Measurements from ENCODE around the gene SETD1B.

The SETD1B gene

DNA sequence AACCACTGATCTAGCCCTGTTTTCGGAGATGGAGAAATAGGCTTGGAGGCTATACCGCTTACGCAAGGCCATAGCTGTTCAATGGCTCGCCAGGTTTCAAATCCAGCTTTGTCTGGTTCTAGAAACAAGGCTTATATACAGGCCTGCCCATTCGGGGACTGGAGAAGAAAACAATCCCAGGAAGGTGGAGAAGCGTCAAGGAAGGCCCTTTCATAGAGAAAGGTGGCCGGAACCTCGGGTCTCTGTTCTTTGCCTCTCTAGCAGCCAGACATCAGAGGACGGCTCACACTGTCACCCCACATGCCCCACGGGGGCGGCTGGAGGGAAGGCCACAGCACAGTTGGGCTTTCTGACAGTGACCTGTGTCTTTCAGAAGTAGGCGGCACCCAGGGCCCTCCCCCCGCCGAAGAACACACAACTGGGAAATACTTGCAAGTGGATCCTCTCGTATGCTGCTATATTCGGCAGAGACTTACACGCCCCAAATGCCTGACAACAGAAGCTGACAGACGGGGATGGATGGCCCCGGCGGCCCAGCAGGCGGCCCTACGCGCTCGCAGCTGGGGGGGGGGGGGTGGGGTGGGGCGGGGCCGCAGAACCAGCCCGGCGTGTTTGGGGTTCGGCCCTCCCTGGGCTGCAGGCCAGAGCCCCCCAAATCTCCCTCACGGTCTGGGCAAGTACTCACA lies 4.5 kb upstream of the SETD1B start:
- Histone ChIP-seq H3K27me3 (replicated peaks in 2 of 5; ENCODE audit: control insufficient read depth in 4 of 5, insufficient read depth in 5 of 5, low read length in 4 of 5) (no peaks in the 10 kb centered on the region), H3K27ac (ENCODE audit: insufficient read depth in 1 of 2, low read depth in 1 of 2, low read length in 2 of 2, poor library complexity in 1 of 2, severe bottlenecking in 2 of 2) (peak overlapping the region in 1 of 2 experiments; percentile 98), H3K4me1 (ENCODE audit: control extremely low read depth in 1 of 4, control insufficient read depth in 4 of 4, insufficient read depth in 4 of 4, low read length in 3 of 4) (peaks cover 15 to 57% (median 49%) of the 10 kb centered on the region in 4 experiments), H3K9me3 (ENCODE audit: control extremely low read depth in 1 of 5, control insufficient read depth in 4 of 5, insufficient read depth in 2 of 5, low read depth in 1 of 5, low read length in 4 of 5) (no peaks in the 10 kb centered on the region), H3K4me3 (ENCODE audit: control insufficient read depth in 1 of 7, extremely low read depth in 1 of 7, insufficient read depth in 4 of 7, low read depth in 2 of 7, low read length in 6 of 7) (peak overlapping the region; percentile 47 to 97 (median 89)), H3K36me3 (ENCODE audit: control insufficient read depth in 4 of 4, insufficient read depth in 4 of 4, low read length in 3 of 4) (peaks cover 0 to 36% (median 17%) of the 10 kb centered on the region in 4 experiments)
- 59% methylated on average over 12 of the region's 30 CpGs for WGBS (ENCODE audit: insufficient coverage)
- POLR2A ChIA-PET: interaction anchor here (1.5 to 3.6 kb wide), 2 partner anchors 12 kb away, joined by 8 to 24 read pairs; no protein-coding TSS in a partner anchor
- DNase-seq: peak; percentile 57 to 83 (median 78)
- CTCF ChIA-PET: interaction anchor here (1.2 to 12.8 kb wide), 8 partner anchors 9 to 119 kb away, joined by 3 to 462 read pairs (median 6); partner anchors contain the start of genes CFAP251, PSMD9 and SETD1B

DNA sequence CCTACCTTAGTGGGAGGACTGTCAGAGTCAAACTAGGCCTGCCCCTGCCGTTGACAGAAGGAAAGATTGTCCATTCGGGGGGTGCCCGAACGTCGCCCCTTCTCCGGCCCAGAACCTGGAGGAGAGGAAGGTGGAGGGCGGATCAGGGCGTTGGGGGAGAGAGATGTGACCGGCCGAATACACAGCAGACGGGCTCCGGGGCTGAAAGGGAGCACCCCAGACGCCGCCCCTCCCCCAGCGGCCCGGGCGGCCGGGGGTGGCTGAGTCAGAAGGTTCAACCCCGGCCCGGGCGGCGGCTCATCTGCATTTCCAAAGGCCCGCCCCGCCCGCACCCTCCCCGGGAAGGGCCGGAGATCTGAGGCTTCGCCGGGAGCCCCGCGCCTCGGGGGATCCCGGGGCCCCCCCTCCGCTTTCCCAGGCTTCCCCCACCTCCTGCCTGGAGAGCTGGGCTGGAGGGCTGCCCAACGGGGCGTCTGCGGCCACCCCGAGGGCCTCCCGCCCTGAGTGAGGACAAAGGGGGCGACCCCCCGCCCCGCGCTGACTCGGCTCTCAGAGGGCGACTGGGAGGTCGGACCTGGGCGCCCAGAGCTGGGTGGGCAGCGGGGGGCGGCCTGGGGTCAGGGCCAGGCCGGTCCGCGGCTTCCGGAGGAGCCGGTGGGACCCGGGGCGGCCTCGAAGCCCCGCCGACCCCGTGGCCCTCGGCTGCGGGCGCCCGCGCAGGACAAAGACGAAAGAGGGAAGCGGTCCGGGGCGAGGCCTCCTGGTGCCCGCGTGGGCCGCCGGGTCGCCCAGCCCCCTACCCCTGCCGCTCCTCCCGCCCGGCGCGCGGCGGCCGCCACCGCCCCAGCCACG lies 3.7 kb upstream of the SETD1B start:
- peak overlapping the region; percentile 66 to 98 for H3K27ac ChIP-seq (ENCODE audit: insufficient read depth in 1 of 2, low read depth in 1 of 2, low read length in 2 of 2, poor library complexity in 1 of 2, severe bottlenecking in 2 of 2)
- POLR2A ChIA-PET: interaction anchor here (1.0 to 3.6 kb wide), 2 partner anchors 12 to 18 kb away, joined by 3 to 24 read pairs; no protein-coding TSS in a partner anchor
- peak in 2 of 3 donors; percentile 67 to 78 for DNase-seq
- H3K4me1 ChIP-seq (ENCODE audit: control extremely low read depth in 1 of 4, control insufficient read depth in 4 of 4, insufficient read depth in 4 of 4, low read length in 3 of 4): peaks cover 15 to 54% (median 43%) of the 10 kb centered on the region in 4 experiments
- CTCF ChIA-PET: interaction anchor here (1.6 to 12.8 kb wide), 3 partner anchors 8 to 91 kb away, joined by 7 to 462 read pairs (median 90); partner anchors contain the start of genes PSMD9 and SETD1B
- H3K27me3 ChIP-seq (replicated peaks in 2 of 5; ENCODE audit: control insufficient read depth in 4 of 5, insufficient read depth in 5 of 5, low read length in 4 of 5): no peaks in the 10 kb centered on the region
- peaks cover 0 to 36% (median 17%) of the 10 kb centered on the region in 4 experiments for H3K36me3 ChIP-seq (ENCODE audit: control insufficient read depth in 4 of 4, insufficient read depth in 4 of 4, low read length in 3 of 4)
- H3K9me3 ChIP-seq (ENCODE audit: control extremely low read depth in 1 of 5, control insufficient read depth in 4 of 5, insufficient read depth in 2 of 5, low read depth in 1 of 5, low read length in 4 of 5): no peaks in the 10 kb centered on the region
- H3K4me3 ChIP-seq (ENCODE audit: control insufficient read depth in 1 of 7, extremely low read depth in 1 of 7, insufficient read depth in 4 of 7, low read depth in 2 of 7, low read length in 6 of 7): peak overlapping the region; percentile 47 to 97 (median 89)
- 0% methylated on average over 54 of the region's 84 CpGs for WGBS (ENCODE audit: insufficient coverage)

DNA sequence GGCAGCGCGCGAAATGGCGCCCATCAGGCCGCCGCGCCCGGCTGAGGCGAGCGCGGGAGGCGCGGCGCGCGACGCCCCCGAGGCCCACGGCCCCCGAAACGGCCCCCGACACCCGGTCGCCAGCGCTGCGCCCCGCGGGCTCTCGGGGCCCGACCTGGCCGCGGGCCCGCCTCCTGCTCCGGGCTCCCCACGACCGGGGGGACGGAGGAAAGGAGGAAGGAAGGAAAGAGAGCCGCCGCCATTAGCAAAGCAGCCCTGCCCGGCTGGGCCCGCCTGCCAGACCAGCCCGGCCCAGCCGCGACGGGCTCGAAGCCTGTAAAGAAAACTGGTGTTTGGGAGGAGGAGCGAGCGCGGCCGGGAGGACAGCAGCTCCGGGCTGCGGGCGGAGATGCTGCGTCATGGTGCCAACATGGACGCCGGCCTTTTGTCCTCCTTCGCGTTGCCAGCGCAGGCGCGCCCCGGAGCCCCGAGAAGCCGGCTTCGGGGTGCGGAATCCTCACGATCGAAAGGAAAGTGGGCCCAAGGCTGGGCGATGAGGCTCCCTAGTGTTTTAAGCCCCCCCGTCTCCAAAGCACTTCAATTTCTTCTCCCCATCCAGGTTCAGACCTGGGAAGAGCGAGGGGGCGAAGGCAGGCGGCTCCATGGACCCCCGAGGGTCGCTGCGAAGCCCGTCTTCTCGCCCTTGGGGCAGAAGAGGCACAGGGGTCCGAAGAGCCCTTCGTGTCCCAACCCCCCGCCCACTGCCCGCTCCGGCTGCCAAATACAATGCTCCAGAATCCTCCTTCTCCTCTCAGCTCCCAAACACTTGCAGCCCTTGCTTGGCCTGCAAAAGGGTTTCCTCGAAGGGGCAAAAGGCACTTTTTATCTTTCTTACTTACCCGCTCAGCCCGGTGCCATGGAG lies 2.9 kb upstream of the SETD1B start:
- H3K4me3 ChIP-seq (ENCODE audit: control insufficient read depth in 1 of 7, extremely low read depth in 1 of 7, insufficient read depth in 4 of 7, low read depth in 2 of 7, low read length in 6 of 7): peak overlapping the region; percentile 47 to 97 (median 89)
- POLR2A ChIA-PET: interaction anchor here (1.0 to 3.6 kb wide), 3 partner anchors 10 to 19 kb away, joined by 3 to 24 read pairs (median 5); no protein-coding TSS in a partner anchor
- peaks cover 15 to 57% (median 46%) of the 10 kb centered on the region in 4 experiments for H3K4me1 ChIP-seq (ENCODE audit: control extremely low read depth in 1 of 4, control insufficient read depth in 4 of 4, insufficient read depth in 4 of 4, low read length in 3 of 4)
- under 1% methylated on average over 83 of the region's 86 CpGs for WGBS (ENCODE audit: insufficient coverage)
- no peaks in the 10 kb centered on the region for H3K27me3 ChIP-seq (replicated peaks in 2 of 5; ENCODE audit: control insufficient read depth in 4 of 5, insufficient read depth in 5 of 5, low read length in 4 of 5)
- peak; percentile 77 to 90 (median 86) for DNase-seq
- H3K9me3 ChIP-seq (ENCODE audit: control extremely low read depth in 1 of 5, control insufficient read depth in 4 of 5, insufficient read depth in 2 of 5, low read depth in 1 of 5, low read length in 4 of 5): no peaks in the 10 kb centered on the region
- CTCF ChIA-PET: interaction anchor here (1.1 to 12.9 kb wide), 5 partner anchors 4 to 93 kb away, joined by 5 to 462 read pairs (median 8); partner anchors contain the start of genes RHOF and SETD1B
- H3K36me3 ChIP-seq (ENCODE audit: control insufficient read depth in 4 of 4, insufficient read depth in 4 of 4, low read length in 3 of 4): peaks cover 0 to 31% (median 13%) of the 10 kb centered on the region in 4 experiments
- peak overlapping the region; percentile 96 to 98 for H3K27ac ChIP-seq (ENCODE audit: insufficient read depth in 1 of 2, low read depth in 1 of 2, low read length in 2 of 2, poor library complexity in 1 of 2, severe bottlenecking in 2 of 2)

DNA sequence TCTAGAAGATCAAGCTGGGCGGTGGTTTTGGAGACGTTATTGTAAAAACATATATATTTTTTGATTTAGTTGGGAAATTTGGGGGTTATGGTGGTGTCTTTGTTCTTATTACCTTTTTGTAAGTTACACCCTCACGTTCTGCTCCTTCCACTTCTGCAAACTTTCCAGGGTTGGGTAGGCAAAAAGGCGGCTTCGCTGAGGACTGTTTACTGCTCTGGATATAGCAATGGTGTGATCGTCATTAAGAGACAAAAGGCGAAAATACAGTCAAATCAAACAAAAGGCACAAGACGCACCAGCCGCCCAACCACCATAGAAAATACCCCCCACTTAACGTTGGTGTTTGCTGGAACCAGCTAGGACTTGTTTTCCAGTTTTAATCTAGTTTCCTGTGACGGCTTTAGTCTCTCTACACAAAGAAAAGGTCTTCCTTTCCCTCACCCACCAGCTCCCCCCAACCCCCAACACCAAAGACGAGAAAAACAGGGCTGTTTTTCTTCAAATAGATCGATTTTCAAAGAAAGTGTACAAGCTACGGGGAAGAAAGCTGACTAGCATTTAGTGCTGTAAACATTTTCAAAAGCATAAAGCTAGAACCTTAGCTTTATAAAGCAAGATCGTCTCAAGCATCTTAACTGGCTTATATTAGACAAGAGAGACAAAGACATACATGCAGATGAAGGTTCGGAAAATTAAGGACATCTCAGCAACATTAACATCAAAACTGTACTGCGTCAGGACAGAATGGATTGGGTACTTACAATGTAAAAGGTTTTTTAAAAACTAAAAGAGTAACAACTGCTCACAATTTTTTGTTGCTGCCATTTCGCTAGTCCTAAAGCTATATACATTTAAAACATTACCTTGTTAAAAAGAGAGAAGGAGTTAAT lies 2.0 kb upstream of the SETD1B start:
- Histone ChIP-seq H3K27ac (ENCODE audit: insufficient read depth in 1 of 2, low read depth in 1 of 2, low read length in 2 of 2, poor library complexity in 1 of 2, severe bottlenecking in 2 of 2) (peak overlapping the region; percentile 96 to 98), H3K9me3 (ENCODE audit: control extremely low read depth in 1 of 5, control insufficient read depth in 4 of 5, insufficient read depth in 2 of 5, low read depth in 1 of 5, low read length in 4 of 5) (no peaks in the 10 kb centered on the region), H3K36me3 (ENCODE audit: control insufficient read depth in 4 of 4, insufficient read depth in 4 of 4, low read length in 3 of 4) (peaks cover 0 to 31% (median 9%) of the 10 kb centered on the region in 4 experiments), H3K27me3 (replicated peaks in 2 of 5; ENCODE audit: control insufficient read depth in 4 of 5, insufficient read depth in 5 of 5, low read length in 4 of 5) (no peaks in the 10 kb centered on the region), H3K4me1 (ENCODE audit: control extremely low read depth in 1 of 4, control insufficient read depth in 4 of 4, insufficient read depth in 4 of 4, low read length in 3 of 4) (peaks cover 17 to 62% (median 52%) of the 10 kb centered on the region in 4 experiments), H3K4me3 (ENCODE audit: control insufficient read depth in 1 of 7, extremely low read depth in 1 of 7, insufficient read depth in 4 of 7, low read depth in 2 of 7, low read length in 6 of 7) (peak overlapping the region; percentile 47 to 97 (median 89))
- ChIA-PET CTCF (interaction anchor here (0.9 to 12.9 kb wide), 7 partner anchors 5 to 92 kb away, joined by 3 to 462 read pairs (median 5); partner anchors contain the start of genes RHOF and SETD1B), POLR2A (interaction anchor here (0.6 to 3.6 kb wide), 4 partner anchors 10 to 34 kb away, joined by 4 to 24 read pairs (median 6); no protein-coding TSS in a partner anchor)
- no peak for DNase-seq
- WGBS (ENCODE audit: insufficient coverage): 0% methylated on average over 7 of the region's 18 CpGs

DNA sequence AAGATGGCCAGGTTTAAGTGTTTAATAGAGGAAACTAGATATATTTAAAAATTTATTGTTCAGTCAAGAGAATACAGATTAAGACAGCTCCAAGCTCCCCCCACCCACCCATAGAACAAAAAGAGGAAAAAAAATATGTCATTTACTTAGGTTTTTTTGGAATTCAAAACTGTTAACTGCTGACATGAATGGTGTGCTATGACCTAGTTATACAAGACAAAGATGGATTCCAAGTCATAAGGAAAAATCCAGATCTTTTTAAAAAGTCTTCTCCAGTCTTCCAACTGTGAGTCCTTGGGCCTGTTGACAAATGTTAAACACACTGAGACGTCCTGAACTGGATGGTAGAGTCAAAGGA lies 1.3 kb upstream of the SETD1B start:
- no peaks in the 10 kb centered on the region for H3K9me3 ChIP-seq (ENCODE audit: control extremely low read depth in 1 of 5, control insufficient read depth in 4 of 5, insufficient read depth in 2 of 5, low read depth in 1 of 5, low read length in 4 of 5)
- H3K36me3 ChIP-seq (ENCODE audit: control insufficient read depth in 4 of 4, insufficient read depth in 4 of 4, low read length in 3 of 4): peaks cover 3 to 34% (median 10%) of the 10 kb centered on the region in 4 experiments
- ChIA-PET CTCF (interaction anchor here (0.9 to 12.9 kb wide), 6 partner anchors 5 to 89 kb away, joined by 3 to 462 read pairs (median 6); partner anchors contain the start of genes RHOF and SETD1B), POLR2A (interaction anchor here (0.6 to 3.6 kb wide), 7 partner anchors 8 to 297 kb away, joined by 3 to 24 read pairs (median 5); no protein-coding TSS in a partner anchor)
- H3K4me3 ChIP-seq (ENCODE audit: control insufficient read depth in 1 of 7, extremely low read depth in 1 of 7, insufficient read depth in 4 of 7, low read depth in 2 of 7, low read length in 6 of 7): peak overlapping the region in 6 of 7 experiments; percentile 82 to 97 (median 89)
- 0% methylated on average over 1 of the region's 1 CpG for WGBS (ENCODE audit: insufficient coverage)
- H3K27ac ChIP-seq (ENCODE audit: insufficient read depth in 1 of 2, low read depth in 1 of 2, low read length in 2 of 2, poor library complexity in 1 of 2, severe bottlenecking in 2 of 2): peak overlapping the region; percentile 96 to 98
- DNase-seq: no peak
- H3K27me3 ChIP-seq (replicated peaks in 2 of 5; ENCODE audit: control insufficient read depth in 4 of 5, insufficient read depth in 5 of 5, low read length in 4 of 5): no peaks in the 10 kb centered on the region
- H3K4me1 ChIP-seq (ENCODE audit: control extremely low read depth in 1 of 4, control insufficient read depth in 4 of 4, insufficient read depth in 4 of 4, low read length in 3 of 4): peaks cover 18 to 68% (median 53%) of the 10 kb centered on the region in 4 experiments

Measured in common myeloid progenitor, CD34-positive (primary cell).